ENCODE measurements around the gene PML.

Gene PML

GRCh38 chr15:74008901-74009300, 14.4 kb downstream of the PML start:
- DNase-seq (ENCODE audit: low read depth) = no peak

GRCh38 chr15:74010929-74011540, 16.5 kb downstream of the PML start:
- DNase-seq (ENCODE audit: low read depth) = no peak

DNA sequence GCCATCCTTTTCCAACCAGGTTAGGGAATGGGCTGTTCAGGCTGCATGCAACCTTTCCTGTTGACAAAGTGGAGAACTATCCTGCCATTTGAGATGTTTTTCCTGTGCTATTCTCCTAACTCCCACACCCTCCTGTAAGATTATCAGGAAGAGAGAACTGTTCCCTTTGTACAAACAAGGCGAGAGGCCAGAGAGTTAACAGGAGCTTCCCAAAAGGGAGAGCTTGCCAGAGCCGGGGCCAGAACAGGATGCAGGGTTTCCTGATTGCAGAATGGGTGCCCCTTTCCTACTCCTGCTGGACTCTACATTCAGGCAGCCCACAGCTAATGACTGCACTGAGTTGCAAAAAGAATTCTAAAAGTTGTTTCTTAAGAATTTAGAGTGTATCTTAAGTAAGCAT, 17.1 kb downstream of the PML start:
- no peak for DNase-seq (ENCODE audit: low read depth)

DNA sequence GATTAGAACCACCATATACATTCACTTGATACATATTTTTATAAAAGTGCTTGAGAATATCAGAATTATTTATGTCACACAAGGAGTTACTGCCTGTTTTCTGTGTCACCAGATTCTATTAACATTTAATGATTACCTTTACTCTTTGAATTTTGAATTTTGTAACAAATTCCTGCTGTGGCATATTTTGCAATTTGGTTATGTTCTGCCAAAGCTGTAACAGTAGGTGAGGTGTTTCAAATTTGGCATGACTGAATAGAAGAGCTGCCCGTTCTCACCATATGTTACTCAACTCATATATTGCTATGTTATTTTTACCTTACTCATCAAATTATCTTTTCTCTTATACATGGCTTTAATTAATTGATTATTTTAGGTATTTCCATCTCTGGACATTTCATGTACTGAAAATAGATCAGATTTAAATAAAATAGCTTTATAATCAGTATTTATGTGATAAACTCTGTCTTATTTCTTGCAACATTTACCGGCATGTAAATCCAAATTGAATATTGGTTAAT, 18.9 kb downstream of the PML start:
- DNase-seq (ENCODE audit: low read depth) = no peak

DNA sequence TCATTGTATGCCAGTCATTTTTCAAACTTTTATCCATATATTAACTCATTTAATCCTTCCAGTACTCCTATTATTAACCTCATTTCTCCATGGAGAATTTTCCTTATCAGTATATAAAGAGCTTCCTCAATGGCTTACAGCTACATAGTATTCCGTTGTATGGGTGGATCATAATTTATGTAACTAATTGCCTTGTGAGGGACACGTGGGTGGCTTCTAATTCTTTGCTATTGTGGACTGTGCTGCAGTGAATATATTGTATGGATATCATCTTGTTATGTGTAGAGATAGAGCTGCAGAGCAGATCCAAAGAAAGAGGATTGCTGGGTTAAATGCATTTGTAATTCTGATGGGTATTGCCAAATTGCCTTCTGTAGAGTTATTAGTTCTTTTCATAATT, 25.2 kb downstream of the PML start:
- no peak for DNase-seq (ENCODE audit: low read depth)

DNA sequence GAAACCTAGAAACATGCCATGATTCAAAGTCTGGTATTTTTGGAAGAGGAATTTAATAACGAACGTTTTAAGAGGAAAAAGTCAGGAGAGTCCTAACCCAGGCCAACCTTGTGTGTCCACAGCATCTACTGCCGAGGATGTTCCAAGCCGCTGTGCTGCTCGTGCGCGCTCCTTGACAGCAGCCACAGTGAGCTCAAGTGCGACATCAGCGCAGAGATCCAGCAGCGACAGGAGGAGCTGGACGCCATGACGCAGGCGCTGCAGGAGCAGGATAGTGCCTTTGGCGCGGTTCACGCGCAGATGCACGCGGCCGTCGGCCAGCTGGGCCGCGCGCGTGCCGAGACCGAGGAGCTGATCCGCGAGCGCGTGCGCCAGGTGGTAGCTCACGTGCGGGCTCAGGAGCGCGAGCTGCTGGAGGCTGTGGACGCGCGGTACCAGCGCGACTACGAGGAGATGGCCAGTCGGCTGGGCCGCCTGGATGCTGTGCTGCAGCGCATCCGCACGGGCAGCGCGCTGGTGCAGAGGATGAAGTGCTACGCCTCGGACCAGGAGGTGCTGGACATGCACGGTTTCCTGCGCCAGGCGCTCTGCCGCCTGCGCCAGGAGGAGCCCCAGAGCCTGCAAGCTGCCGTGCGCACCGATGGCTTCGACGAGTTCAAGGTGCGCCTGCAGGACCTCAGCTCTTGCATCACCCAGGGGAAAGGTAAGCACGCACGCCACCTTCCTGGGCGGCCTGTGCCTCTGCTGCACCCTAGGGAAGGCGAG, 28.4 kb downstream of the PML start:
- no peak for DNase-seq (ENCODE audit: low read depth)

DNA sequence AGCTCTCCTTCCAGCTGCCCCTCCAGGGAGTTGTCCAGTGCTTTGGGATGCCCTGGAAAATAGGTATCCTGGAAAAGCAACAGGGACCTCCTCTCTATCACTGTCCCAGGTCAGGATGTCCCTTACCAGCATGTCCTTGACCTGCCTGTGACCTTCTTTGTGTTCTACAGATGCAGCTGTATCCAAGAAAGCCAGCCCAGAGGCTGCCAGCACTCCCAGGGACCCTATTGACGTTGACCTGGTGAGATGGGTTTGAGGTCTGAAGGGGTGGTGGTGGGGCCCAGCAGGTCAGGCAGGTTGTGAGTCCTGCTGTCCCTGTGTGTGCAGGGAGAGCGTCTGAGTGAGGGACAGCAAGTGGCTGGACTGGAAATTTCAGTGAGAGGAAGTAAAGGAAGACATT, 30.2 kb downstream of the PML start:
- DNase-seq (ENCODE audit: low read depth) = no peak

DNA sequence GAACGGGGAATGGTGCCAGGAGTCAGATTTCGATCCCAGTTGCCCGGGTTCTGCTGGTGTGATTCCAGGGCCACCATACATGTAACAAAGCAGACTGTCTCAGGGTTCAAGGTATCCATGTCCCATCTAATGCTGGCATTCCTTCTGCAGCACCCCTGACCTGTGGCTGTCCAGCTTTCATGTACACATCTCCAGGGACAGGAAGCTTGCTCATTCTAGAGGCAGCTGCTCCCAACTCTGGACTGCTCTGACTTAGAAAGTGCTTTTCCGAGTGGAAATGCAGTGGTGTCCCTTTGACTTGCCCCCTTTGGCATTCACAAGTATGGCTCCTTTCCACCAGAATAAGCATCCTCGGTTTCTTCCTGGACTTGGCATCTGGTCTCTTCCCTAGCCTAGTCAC, 30.9 kb downstream of the PML start:
- DNase-seq (ENCODE audit: low read depth) = no peak

- DNase-seq (ENCODE audit: low read depth) = no peak
Measured at GRCh38 chr15:74027688-74028087, 33.2 kb downstream of the PML start.

GRCh38 chr15:74028646-74029045, 34.1 kb downstream of the PML start:
- DNase-seq (ENCODE audit: low read depth) = no peak

DNA sequence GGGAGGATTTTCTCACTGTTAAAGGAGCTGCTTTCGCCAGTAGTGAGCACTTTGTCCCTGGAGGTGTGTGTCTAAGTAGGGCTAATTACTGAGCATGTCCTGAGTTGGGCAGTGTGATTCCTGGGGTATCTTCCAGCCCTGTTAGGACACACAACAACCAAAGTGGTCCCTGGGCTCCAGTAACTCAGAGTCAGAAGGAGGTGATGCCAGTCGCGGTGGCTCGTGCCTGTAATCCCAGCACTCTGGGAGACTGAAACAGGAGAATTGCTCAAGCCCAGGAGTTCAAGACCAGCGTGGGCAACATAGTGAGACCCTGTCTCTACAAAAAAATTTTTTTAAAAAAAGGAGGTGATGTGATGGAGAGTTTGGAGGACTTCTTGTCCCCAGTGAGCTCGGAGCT, 37.5 kb downstream of the PML start:
- DNase-seq (ENCODE audit: low read depth) = no peak

DNA sequence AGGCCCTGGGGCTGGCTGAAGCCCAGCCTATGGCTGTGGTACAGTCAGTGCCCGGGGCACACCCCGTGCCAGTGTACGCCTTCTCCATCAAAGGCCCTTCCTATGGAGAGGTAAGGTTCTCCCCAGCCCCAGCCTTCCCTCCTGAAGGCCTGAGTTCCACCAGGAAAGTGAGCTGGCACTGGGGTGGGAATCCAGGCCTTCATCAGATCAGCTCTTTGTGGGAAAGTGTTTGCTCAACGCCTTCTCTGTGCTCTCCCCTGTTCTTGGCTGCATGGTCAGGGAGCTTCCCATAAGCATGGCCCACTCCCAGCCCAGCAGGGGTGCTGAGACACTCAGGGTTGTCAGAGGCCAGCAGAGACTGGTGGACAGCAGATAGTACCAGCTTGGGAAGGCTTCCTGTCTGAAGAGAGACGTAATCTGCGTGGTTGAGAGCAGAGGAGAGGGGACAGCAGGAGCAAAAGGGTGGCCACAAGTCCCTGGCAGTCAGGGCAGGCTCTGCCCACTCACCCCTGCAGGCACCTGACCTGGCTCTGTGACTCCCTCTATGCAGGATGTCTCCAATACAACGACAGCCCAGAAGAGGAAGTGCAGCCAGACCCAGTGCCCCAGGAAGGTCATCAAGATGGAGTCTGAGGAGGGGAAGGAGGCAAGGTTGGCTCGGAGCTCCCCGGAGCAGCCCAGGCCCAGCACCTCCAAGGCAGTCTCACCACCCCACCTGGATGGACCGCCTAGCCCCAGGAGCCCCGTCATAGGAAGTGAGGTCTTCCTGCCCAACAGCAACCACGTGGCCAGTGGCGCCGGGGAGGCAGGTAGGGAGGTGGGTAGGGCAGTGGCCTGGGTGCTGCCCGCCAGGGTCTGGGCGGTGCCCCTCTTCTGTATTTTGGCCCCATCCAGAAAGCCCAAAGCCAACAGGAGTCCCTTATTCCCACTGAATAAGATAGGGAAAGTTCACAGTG, 38.4 kb downstream of the PML start:
- DNase-seq (ENCODE audit: low read depth) = no peak

- DNase-seq (ENCODE audit: low read depth) = no peak
Measured at GRCh38 chr15:74034206-74034755, 39.8 kb downstream of the PML start.

DNA sequence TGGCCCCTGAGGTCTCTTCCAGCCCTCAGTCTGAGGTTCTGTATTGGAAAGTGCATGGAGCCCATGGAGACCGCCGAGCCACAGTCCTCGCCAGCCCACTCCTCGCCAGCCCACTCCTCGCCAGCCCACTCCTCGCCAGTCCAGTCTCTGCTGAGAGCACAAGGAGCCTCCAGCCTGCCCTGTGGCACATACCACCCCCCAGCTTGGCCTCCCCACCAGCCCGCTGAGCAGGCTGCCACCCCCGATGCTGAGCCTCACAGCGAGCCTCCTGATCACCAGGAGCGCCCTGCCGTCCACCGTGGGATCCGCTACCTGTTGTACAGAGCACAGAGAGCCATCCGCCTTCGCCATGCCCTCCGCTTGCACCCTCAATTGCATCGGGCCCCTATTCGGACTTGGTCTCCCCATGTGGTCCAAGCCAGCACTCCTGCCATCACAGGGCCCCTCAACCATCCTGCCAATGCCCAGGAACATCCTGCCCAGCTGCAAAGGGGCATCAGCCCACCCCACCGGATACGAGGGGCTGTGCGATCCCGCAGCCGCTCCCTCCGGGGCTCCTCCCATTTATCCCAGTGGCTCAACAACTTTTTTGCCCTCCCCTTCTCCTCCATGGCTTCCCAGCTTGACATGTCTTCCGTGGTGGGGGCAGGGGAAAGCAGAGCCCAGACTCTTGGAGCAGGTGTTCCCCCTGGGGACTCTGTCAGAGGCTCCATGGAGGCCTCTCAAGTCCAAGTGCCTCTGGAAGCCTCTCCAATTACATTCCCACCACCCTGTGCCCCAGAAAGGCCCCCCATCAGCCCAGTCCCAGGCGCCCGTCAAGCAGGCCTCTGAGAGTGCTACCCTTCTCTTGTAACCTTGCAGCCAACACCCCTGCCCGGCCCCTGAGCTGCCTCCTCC, 40.9 kb downstream of the PML start:
- DNase-seq (ENCODE audit: low read depth) = no peak

DNA sequence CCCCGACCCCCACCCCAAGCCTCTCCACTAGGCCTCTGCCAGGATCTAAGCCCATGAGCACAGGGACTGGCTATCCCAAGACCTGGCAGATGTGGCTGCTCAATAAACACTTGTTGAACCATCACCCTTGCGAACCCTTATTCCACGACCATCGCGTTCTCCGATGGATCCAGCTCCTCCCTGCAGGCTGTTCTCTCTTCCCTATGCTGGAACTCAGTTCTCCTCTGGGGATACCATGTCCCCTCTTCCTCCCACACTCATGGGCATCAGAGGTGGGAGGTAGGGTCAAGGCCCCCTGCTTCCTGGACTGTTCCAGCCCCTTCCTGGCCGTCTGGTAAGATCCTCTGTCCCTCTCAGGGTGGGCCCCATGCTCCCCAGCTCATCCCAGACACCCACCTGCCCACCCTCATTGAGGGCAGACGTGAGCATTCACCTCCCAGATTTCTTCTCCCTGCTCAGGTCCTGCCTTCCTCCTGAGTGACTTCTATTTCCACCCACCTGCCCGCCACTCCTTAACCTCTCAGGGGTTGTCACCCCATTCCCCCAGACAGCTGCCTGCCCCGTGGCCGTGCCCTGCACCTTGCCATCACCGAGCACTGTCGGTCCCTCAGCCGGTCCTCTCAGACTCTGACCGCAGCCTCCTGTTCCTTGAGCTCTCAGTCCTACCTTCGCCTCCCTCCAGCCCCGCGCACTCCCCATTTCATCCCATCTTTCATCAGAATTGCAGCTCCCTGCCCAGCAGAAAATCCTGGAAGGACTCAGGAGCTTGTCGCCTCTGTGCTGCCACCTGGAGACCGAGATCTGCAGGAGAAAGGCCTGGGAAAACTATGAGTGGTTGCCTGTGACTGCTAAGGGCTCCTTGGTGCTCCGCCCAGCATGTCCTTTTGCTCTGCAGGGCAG, 42.0 kb downstream of the PML start:
- DNase-seq (ENCODE audit: low read depth) = peak; percentile 37

DNA sequence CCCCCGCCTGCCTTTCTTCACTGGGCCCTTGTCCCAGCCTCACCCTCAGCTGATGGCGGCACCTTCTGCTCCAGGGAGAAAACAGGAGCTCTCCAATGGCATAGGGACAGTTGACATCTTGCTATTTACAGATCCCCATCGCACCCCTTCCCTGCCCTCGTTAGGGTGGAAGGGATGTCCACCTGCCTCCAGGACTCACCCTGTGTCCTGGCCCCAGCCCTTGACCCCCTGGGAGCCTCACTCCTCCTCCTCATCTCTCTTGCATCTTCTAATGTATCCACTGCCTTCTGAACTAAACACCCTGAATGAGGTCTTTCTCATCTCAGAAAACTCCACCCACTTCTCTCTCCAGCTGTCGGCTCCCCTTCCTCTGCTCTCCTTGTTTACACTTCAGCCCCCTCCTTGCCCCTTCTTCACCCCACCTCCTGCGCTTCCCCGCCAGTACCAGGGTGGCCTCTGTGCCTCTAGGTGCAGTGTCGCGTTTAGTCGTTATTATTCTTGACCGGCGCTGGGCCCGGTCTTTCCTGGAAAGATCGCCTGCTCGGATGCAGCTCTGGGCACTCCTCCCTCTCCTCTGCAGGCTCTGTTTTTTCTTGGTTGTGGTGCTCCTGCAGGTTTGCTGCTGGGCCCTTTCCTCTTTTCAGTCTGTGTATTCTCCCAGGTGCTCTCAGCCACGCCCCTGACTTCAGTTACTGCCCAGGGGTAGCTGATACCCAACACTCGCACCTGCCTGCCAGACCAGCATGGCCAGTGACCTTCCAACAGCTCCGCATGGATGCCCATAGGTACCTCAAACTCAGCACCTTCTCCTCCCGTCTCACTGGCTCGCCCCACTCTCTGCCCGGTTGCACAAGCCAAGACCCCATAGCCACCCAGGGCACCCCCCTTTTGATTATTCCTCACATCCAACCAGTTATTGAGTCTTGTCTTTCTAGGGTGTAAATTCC, 42.9 kb downstream of the PML start:
- no peak for DNase-seq (ENCODE audit: low read depth)

DNA sequence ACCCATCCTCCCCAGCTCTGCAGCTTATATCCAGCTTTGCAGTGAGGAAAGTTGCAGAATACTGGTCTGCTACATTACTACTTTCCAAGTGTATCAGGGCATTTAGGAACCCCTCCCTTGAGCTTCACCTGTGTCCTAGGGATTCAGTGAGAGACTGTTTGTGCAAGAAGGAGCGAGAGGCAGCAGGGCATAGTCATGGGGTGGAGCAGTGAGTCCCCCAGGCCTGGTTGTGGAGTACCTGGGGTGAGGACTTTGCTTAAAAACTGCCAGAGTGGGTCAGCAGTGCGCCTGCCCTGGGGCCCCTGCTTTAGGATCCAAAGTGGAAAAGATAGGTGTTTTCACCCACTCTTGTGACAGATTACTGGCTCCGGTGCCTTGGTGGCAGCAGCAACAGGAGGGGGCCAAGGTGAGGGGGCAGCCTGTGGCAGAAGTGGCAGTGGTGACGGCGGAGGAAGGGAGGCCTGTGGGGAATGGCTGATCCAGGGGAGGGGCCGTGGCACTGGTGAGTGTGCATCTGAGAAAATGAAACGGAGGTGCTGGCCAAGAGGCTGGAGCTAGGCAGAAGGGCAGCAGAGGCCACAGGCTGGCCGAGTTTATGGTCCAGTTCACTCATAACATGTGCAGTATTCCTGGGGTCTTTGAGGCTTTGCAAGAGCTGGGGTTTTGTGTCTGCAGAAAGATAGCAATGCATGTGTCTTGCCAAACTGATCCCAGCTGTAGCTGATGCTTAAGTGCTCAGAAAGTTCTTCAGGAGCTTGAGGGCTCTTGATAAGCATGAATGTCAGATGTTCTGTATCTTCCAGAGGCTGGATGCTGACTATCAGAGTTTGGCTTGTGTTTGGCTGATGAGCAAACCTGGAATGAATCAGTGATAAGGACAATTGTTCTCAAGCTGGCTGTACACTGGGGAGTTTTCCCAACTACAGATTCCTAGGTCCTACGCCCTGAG, 44.5 kb downstream of the PML start:
- DNase-seq (ENCODE audit: low read depth) = no peak

DNA sequence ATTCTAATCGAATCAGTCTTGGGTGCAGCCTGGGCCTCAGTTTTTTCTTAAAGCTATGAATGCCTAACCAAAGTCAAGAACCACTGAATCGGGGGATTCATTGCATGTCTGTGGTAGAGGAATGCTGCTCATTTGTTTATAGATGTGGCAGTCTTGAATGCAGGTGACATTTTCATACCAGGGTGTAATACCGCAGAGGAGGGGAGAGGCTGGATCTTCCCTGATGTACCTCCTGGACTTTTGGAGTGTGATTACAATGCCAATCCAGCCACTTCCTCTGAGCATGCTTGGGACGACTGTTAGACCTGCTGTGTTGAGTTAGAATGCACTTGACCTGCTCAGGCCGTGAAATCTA, 45.1 kb downstream of the PML start:
- no peak for DNase-seq (ENCODE audit: low read depth)
